Panc1 (cell line): Measurements from ENCODE around the gene FANCF.

Experiments
- CTCF ChIP-seq: fragments of 450-650 bp; IDR thresholded peaks from 2 replicates; pipeline ENCODE4 v1.5.1; 2017; ENCODE audit warnings: mild to moderate bottlenecking
- POLR2AphosphoS5 ChIP-seq: IDR thresholded peaks from 2 replicates; pipeline ENCODE4 v1.6.1; 2012; ENCODE audit warnings: mild to moderate bottlenecking, low read depth, low read length, moderate library complexity
- REST ChIP-seq, 2 experiments: IDR thresholded peaks; 2 replicates each; pipeline ENCODE4 v1.6.1; 2011 to 2012; ENCODE audit warnings: low read depth in 2 of 2, control low read depth in 1 of 2, low read length in 1 of 2, mild to moderate bottlenecking in 1 of 2, moderate library complexity in 1 of 2; ENCODE audit not compliant: insufficient read depth in 1 of 2

- peak; percentile 19; the same call in 1 of the 2 replicates for TF ChIP-seq CTCF
- TF ChIP-seq POLR2AphosphoS5: no peak
- no peak for TF ChIP-seq REST (IDR thresholded peaks at IDR 0.05; ENCODE audit: insufficient read depth in 1 of 2, low read depth in 2 of 2, low read length in 1 of 2)
Observed at GRCh38 chr11:22670830-22671229, 45.2 kb upstream of the FANCF start.
